ENCODE results near the gene PRR11.

DNA sequence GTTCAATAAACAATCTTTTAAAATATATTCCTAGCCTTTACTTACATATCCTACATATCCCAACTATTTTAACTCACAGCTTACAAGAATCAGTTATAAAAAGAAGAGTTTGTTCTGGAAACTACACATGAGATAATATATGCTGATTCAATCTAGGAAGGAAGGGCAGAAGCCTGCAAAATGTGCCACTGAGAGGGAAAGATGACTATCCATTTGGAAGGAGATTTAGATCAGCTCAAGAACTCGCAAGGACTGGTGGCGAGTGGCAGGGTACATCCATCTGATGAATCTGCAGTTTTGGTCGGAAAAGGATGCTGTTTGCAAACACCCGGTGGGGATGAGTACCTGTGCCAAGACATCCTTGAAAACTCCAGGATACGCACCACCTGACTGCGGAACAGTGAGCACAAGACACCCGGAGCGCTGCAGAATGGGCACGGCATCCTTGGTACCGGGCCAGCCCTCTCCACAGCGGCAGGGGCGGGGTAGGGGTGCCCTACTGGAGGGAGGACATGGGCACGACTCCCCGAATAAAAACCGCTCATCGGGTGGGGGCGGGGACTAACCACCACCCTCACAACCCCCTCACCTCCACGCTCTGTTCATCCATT, 49.6 kb upstream of the PRR11 start:
- TF ChIP-seq POLR2A (IDR thresholded peaks at IDR 0.05; ENCODE audit: borderline replicate concordance, extremely low read depth, insufficient read depth, insufficient read length) (no peak), POLR2AphosphoS5 (IDR thresholded peaks at IDR 0.05; ENCODE audit: low read depth, low read length) (no peak), EZH2phosphoT487 (IDR thresholded peaks at IDR 0.05; ENCODE audit: borderline replicate concordance) (no peak), SP1 (IDR thresholded peaks at IDR 0.05; ENCODE audit: low read depth) (no peak), SIN3A (IDR thresholded peaks at IDR 0.05; ENCODE audit: low read depth) (0 out of 2 replicates have a peak, but pooled peaks have one; percentile 36), ZNF274 (IDR thresholded peaks at IDR 0.05; ENCODE audit: low read depth, low read length) (no peak), EZH2 (IDR thresholded peaks at IDR 0.05) (no peak), ZFX (IDR thresholded peaks at IDR 0.05) (no peak)
- TF ChIP-seq, protein P1, sequence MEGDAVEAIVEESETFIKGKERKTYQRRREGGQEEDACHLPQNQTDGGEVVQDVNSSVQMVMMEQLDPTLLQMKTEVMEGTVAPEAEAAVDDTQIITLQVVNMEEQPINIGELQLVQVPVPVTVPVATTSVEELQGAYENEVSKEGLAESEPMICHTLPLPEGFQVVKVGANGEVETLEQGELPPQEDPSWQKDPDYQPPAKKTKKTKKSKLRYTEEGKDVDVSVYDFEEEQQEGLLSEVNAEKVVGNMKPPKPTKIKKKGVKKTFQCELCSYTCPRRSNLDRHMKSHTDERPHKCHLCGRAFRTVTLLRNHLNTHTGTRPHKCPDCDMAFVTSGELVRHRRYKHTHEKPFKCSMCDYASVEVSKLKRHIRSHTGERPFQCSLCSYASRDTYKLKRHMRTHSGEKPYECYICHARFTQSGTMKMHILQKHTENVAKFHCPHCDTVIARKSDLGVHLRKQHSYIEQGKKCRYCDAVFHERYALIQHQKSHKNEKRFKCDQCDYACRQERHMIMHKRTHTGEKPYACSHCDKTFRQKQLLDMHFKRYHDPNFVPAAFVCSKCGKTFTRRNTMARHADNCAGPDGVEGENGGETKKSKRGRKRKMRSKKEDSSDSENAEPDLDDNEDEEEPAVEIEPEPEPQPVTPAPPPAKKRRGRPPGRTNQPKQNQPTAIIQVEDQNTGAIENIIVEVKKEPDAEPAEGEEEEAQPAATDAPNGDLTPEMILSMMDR (IDR thresholded peaks at IDR 0.05 in 2 of 3, conservative IDR thresholded peaks at IDR 0.05 in 1 of 3; ENCODE audit: borderline replicate concordance in 1 of 3, insufficient read depth in 1 of 3, low read depth in 2 of 3, low read length in 2 of 3) = no peak
- TF ChIP-seq, protein P2, sequence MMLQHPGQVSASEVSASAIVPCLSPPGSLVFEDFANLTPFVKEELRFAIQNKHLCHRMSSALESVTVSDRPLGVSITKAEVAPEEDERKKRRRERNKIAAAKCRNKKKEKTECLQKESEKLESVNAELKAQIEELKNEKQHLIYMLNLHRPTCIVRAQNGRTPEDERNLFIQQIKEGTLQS (IDR thresholded peaks at IDR 0.05) = no peak
